Measurements from ENCODE around the gene P2RX6. TPM values are rescaled to one million over a fixed set of nuclear protein-coding genes. Genes with fewer than 3 reads are reported as not detected.
A peak's percentile ranks its signal among the peaks of the same experiment; 100 is the strongest.

Gene P2RX6
- total and polyA plus RNA-seq, 9 of the 15 experiments (the other 6 are each of a cell fraction or from before 2014, with no cell fraction given) = 0.01 to 3.9 (median 1.5) TPM; not detected in 1

GRCh38 chr22:21054046-21054713 is 39.2 kb downstream of the P2RX6 start (continued):
- TF ChIP-seq NFYB (IDR thresholded peaks at IDR 0.05; ENCODE audit: extremely low read depth, insufficient read length) = no peak
- TF ChIP-seq MITF (IDR thresholded peaks at IDR 0.05) = no peak
- peak; percentile 37 for TF ChIP-seq HNRNPLL (IDR thresholded peaks at IDR 0.05; ENCODE audit: low read depth, low read length, poor library complexity, severe bottlenecking)
- no peak for TF ChIP-seq HNRNPK (IDR thresholded peaks at IDR 0.05; ENCODE audit: low read depth, low read length, poor library complexity, severe bottlenecking)
- TF ChIP-seq FOXA1 (IDR thresholded peaks at IDR 0.05; ENCODE audit: borderline replicate concordance) = no peak
- TF ChIP-seq NCOR1 (IDR thresholded peaks at IDR 0.05) = no peak
- TF ChIP-seq ZFP36 (IDR thresholded peaks at IDR 0.05; ENCODE audit: low read depth, low read length, partially characterized antibody) = no peak
- TF ChIP-seq JUNB (CRISPR knock-in tag; conservative IDR thresholded peaks at IDR 0.05) = peak; percentile 1; the same call in 1 of the 2 replicates
- TF ChIP-seq ZC3H4 (CRISPR knock-in tag; IDR thresholded peaks at IDR 0.05; ENCODE audit: borderline replicate concordance) = no peak
- TF ChIP-seq ARID4B (CRISPR knock-in tag; IDR thresholded peaks at IDR 0.05) = no peak
- TF ChIP-seq FOXA3 (CRISPR knock-in tag; conservative IDR thresholded peaks at IDR 0.05 in 1 of 2, IDR thresholded peaks at IDR 0.05 in 1 of 2) = no peak
- TF ChIP-seq ASH1L (IDR thresholded peaks at IDR 0.05; ENCODE audit: borderline replicate concordance, low read depth, partially characterized antibody) = no peak
- TF ChIP-seq ZBTB12 (CRISPR knock-in tag; IDR thresholded peaks at IDR 0.05) = no peak
- TF ChIP-seq TSC22D4 (tag; IDR thresholded peaks at IDR 0.05) = no peak
- 0 out of 2 replicates have a peak, but pooled peaks have one; percentile 27 for TF ChIP-seq ZNF408 (CRISPR knock-in tag; IDR thresholded peaks at IDR 0.05; ENCODE audit: low read depth)
- TF ChIP-seq DACH1 (IDR thresholded peaks at IDR 0.05; ENCODE audit: partially characterized antibody) = no peak
- no peak for TF ChIP-seq SNAPC5 (CRISPR knock-in tag; IDR thresholded peaks at IDR 0.05)
- TF ChIP-seq ZNF3 (CRISPR knock-in tag; IDR thresholded peaks at IDR 0.05) = no peak

Measured in K562 (cell line).